SK-N-SH (cell line): ENCODE measurements around the gene TPD52L2. TPM values are rescaled to one million over a fixed set of nuclear protein-coding genes. Genes with fewer than 3 reads are reported as not detected.

ENCODE experiments used
- CTCF ChIA-PET: fragments of 300-600, 350-600 bp; formaldehyde crosslinking; extraction: SDS; loops from one replicate; lab custom pipeline; 2021; lab: Yijun Ruan, JAX
- POLR2A ChIA-PET: fragments of 350-600 bp; sonication (Branson Sonifier 250); formaldehyde crosslinking; extraction: SDS; loops from one replicate; lab custom pipeline; 2020; ENCODE audit warnings: antibody characterized with exemption, inconsistent platforms; lab: Yijun Ruan, JAX
- DNase-seq: peaks from one replicate; pipeline ENCODE4 v3.0.0; 2012
- H2AFZ ChIP-seq: fragments of 200-600 bp; sonication (generic); 2 replicates; pipeline ENCODE4 v1.8.1; 2016; ENCODE audit warnings: antibody characterized with exemption, mild to moderate bottlenecking, low read depth
- H3F3A ChIP-seq: fragments of 200-600 bp; sonication (generic); replicated peaks from 2 replicates; pipeline ENCODE3; 2016; ENCODE audit warnings: antibody characterized with exemption, mild to moderate bottlenecking; ENCODE audit not compliant: insufficient read depth
- H3K27ac ChIP-seq, 2 experiments: fragments of 200-500 bp in 1 of 2; fragments of 200-600 bp in 1 of 2; sonication (Bioruptor generic) in 1 of 2; sonication (generic), shearing (Covaris generic) in 1 of 2; 2 replicates each; pipeline versions ENCODE4 v1.5.1 to v1.6.1; 2014 to 2016; ENCODE audit warnings: low read depth in 2 of 2, inconsistent platforms in 1 of 2, low read length in 1 of 2, mild to moderate bottlenecking in 1 of 2, mixed read lengths in 1 of 2
- H3K27me3 ChIP-seq: fragments of 200-600 bp; sonication (generic), shearing (Covaris generic); 2 replicates; pipeline ENCODE4 v1.6.1; 2016; ENCODE audit warnings: mixed run types; ENCODE audit not compliant: insufficient read depth
- H3K36me3 ChIP-seq, 2 experiments: fragments of 200-500 bp in 1 of 2; fragments of 200-600 bp in 1 of 2; sonication (Bioruptor generic) in 1 of 2; sonication (generic) in 1 of 2; replicated peaks in 1 of 2; 2 replicates each; pipeline versions ENCODE3 to v1.5.1; 2014 to 2016; ENCODE audit warnings: low read length in 1 of 2, mild to moderate bottlenecking in 1 of 2; ENCODE audit not compliant: insufficient read depth in 2 of 2, control insufficient read depth in 1 of 2
- H3K4me1 ChIP-seq, 2 experiments: fragments of 200-500 bp in 1 of 2; fragments of 200-600 bp in 1 of 2; sonication (Bioruptor generic) in 1 of 2; sonication (generic), shearing (Covaris generic) in 1 of 2; 2 replicates each; pipeline versions ENCODE4 v1.5.1 to v1.6.1; 2014 to 2016; ENCODE audit warnings: low read depth in 1 of 2, low read length in 1 of 2, mixed run types in 1 of 2; ENCODE audit not compliant: insufficient read depth in 2 of 2, control insufficient read depth in 1 of 2
- H3K4me2 ChIP-seq: fragments of 200-600 bp; sonication (generic), shearing (Covaris generic); 2 replicates; pipeline ENCODE4 v1.6.1; 2017; ENCODE audit warnings: mixed run types
- H3K4me3 ChIP-seq, 2 experiments: fragments of 200-500 bp in 1 of 2; fragments of 200-600 bp in 1 of 2; sonication (Bioruptor generic) in 1 of 2; sonication (generic), shearing (Covaris generic) in 1 of 2; 2 replicates each; pipeline versions ENCODE4 v1.5.1 to v1.8.1; 2014 to 2016; ENCODE audit warnings: low read depth in 2 of 2, inconsistent platforms in 1 of 2, low read length in 1 of 2, mild to moderate bottlenecking in 1 of 2, mixed read lengths in 1 of 2, moderate library complexity in 1 of 2
- H3K79me2 ChIP-seq: fragments of 200-600 bp; sonication (generic); 2 replicates; pipeline ENCODE4 v1.8.1; 2017; ENCODE audit warnings: mild to moderate bottlenecking; ENCODE audit not compliant: insufficient read depth
- H3K9ac ChIP-seq: fragments of 200-600 bp; sonication (generic); 2 replicates; pipeline ENCODE4 v1.6.1; 2017; ENCODE audit warnings: mixed run types
- H3K9me2 ChIP-seq: fragments of 200-600 bp; sonication (generic); 2 replicates; pipeline ENCODE4 v1.6.1; 2017; ENCODE audit warnings: mixed run types
- H3K9me3 ChIP-seq: fragments of 200-600 bp; sonication (generic); 2 replicates; pipeline ENCODE4 v1.6.1; 2017; ENCODE audit warnings: mixed run types, mild to moderate bottlenecking, moderate library complexity
- H4K20me1 ChIP-seq: fragments of 200-600 bp; sonication (generic); 2 replicates; pipeline ENCODE4 v1.6.1; 2017; ENCODE audit warnings: mild to moderate bottlenecking, mixed run types; ENCODE audit not compliant: insufficient read depth
- CHD2 ChIP-seq: fragments of 150-350 bp; IDR thresholded peaks from 2 replicates; pipeline ENCODE4 v1.6.1; 2018; ENCODE audit warnings: low read length; ENCODE audit not compliant: partially characterized antibody
- ELF1 ChIP-seq: IDR thresholded peaks from 2 replicates; pipeline ENCODE4 v1.4.0; 2012
- FOSL2 ChIP-seq: IDR thresholded peaks from 2 replicates; pipeline ENCODE4 v1.4.0; 2012; ENCODE audit warnings: low read depth, mild to moderate bottlenecking, moderate library complexity, borderline replicate concordance
- FOXJ3 ChIP-seq: sonication (generic); formaldehyde crosslinking; IDR thresholded peaks from 2 replicates; pipeline ENCODE4 v1.5.1; 2020; ENCODE audit warnings: mild to moderate bottlenecking, missing genetic modification reagents
- FOXM1 ChIP-seq: IDR thresholded peaks from 2 replicates; pipeline ENCODE4 v1.4.0; 2012; ENCODE audit warnings: low read depth, mild to moderate bottlenecking
- IRF3 ChIP-seq: fragments of 150-350 bp; IDR thresholded peaks from 2 replicates; pipeline ENCODE4 v1.6.1; 2016; ENCODE audit warnings: mild to moderate bottlenecking, low read depth, low read length
- MAX ChIP-seq: IDR thresholded peaks from 2 replicates; pipeline ENCODE4 v1.4.0; 2012; ENCODE audit warnings: low read depth
- MEF2A ChIP-seq: IDR thresholded peaks from 2 replicates; pipeline ENCODE4 v1.4.0; 2012; ENCODE audit warnings: low read depth, borderline replicate concordance
- NFIC ChIP-seq: IDR thresholded peaks from 2 replicates; pipeline ENCODE4 v1.4.0; 2012; ENCODE audit warnings: borderline replicate concordance
- RAD21 ChIP-seq: IDR thresholded peaks from 2 replicates; pipeline ENCODE4 v1.6.1; 2012; ENCODE audit warnings: mild to moderate bottlenecking, low read length
- RFX5 ChIP-seq: IDR thresholded peaks from 2 replicates; pipeline ENCODE4 v1.6.1; 2012; ENCODE audit warnings: mild to moderate bottlenecking, improper control_type of control experiment, low read length
- SMC3 ChIP-seq: IDR thresholded peaks from 2 replicates; pipeline ENCODE4 v1.6.1; 2012; ENCODE audit warnings: low read depth, low read length, improper control_type of control experiment
- TAF1 ChIP-seq: IDR thresholded peaks from 2 replicates; pipeline ENCODE4 v1.6.1; 2012; ENCODE audit warnings: low read depth, mild to moderate bottlenecking, low read length, moderate library complexity, borderline replicate concordance
- TEAD4 ChIP-seq: IDR thresholded peaks from 2 replicates; pipeline ENCODE4 v1.4.0; 2012; ENCODE audit warnings: mild to moderate bottlenecking, borderline replicate concordance; ENCODE audit not compliant: insufficient read depth
- USF1 ChIP-seq: IDR thresholded peaks from 2 replicates; pipeline ENCODE4 v1.4.0; 2012; ENCODE audit warnings: low read depth, borderline replicate concordance
- YY1 ChIP-seq: IDR thresholded peaks from 2 replicates; pipeline ENCODE4 v1.4.0; 2012; ENCODE audit warnings: low read depth, mild to moderate bottlenecking
- WGBS: methylation state at CpG from one replicate; pipeline ENCODE4 v1.1.6; 2017; ENCODE audit warnings: low lambda C conversion rate; 5-methylcytosine and 5-hydroxymethylcytosine counted together
- polyA plus RNA-seq, 3 experiments: library from polyadenylated mRNA; depleted of rRNA; stranded (reverse); fragments of >200 nt; gene quantifications; 2 replicates each; pipeline ENCODE4 v1.2.3, GENCODE V29; 2012
- TF ChIP-seq, protein P1 (sequence below): IDR thresholded peaks from 2 replicates; pipeline ENCODE4 v1.4.0; 2012; ENCODE audit warnings: low read depth, borderline replicate concordance
- TF ChIP-seq, protein P2 (sequence below): fragments of 150-350 bp; IDR thresholded peaks from 2 replicates; pipeline ENCODE4 v1.6.1; 2017; ENCODE audit warnings: antibody characterized with exemption, low read length, low read depth, borderline replicate concordance

Gene TPD52L2
- polyA plus RNA-seq, 1 of the 3 experiments (the other 2 are of a cell fraction), result 137 TPM

GRCh38 chr20:63837479-63837878, 27.6 kb upstream of the TPD52L2 start:
- ChIA-PET CTCF (no interaction called here), POLR2A (no interaction called here)
- Histone ChIP-seq H3K9me2 (no peaks in the 10 kb centered on the region), H3K4me3 (no peak overlapping the region), H4K20me1 (no peaks in the 10 kb centered on the region), H3K4me2 (no peak overlapping the region), H3K4me1 (peaks cover 5 to 19% of the 10 kb centered on the region in 2 experiments; a peak in 2 of 4 replicates), H3K79me2 (no peaks in the 10 kb centered on the region), H3K27ac (no peak overlapping the region), H3K9ac (no peak overlapping the region), H3K27me3 (no peaks in the 10 kb centered on the region), H2AFZ (no peak overlapping the region), H3K36me3 (no peaks in the 10 kb centered on the region), H3K9me3 (no peaks in the 10 kb centered on the region), H3F3A (no peaks in the 10 kb centered on the region)
- WGBS, result 71% methylated on average over 8 of the region's 8 CpGs
- no peak for DNase-seq
- TF ChIP-seq MAX, result no peak
- no peak for TF ChIP-seq FOSL2
- no peak for TF ChIP-seq USF1
- no peak for TF ChIP-seq RAD21
- TF ChIP-seq ELF1, result no peak
- no peak for TF ChIP-seq CHD2
- TF ChIP-seq NFIC, result no peak
- no peak for TF ChIP-seq YY1
- no peak for TF ChIP-seq MEF2A
- TF ChIP-seq, protein P1, sequence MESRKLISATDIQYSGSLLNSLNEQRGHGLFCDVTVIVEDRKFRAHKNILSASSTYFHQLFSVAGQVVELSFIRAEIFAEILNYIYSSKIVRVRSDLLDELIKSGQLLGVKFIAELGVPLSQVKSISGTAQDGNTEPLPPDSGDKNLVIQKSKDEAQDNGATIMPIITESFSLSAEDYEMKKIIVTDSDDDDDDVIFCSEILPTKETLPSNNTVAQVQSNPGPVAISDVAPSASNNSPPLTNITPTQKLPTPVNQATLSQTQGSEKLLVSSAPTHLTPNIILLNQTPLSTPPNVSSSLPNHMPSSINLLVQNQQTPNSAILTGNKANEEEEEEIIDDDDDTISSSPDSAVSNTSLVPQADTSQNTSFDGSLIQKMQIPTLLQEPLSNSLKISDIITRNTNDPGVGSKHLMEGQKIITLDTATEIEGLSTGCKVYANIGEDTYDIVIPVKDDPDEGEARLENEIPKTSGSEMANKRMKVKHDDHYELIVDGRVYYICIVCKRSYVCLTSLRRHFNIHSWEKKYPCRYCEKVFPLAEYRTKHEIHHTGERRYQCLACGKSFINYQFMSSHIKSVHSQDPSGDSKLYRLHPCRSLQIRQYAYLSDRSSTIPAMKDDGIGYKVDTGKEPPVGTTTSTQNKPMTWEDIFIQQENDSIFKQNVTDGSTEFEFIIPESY, result no peak
- TF ChIP-seq FOXJ3 (CRISPR knock-in tag), result no peak

- H3K9me2 ChIP-seq, result no peaks in the 10 kb centered on the region
- no peak overlapping the region for H3K9ac ChIP-seq
- no peaks in the 10 kb centered on the region for H3K27me3 ChIP-seq
- H3K27ac ChIP-seq, result no peak overlapping the region
- TF ChIP-seq RFX5 (no peak), MEF2A (no peak), TEAD4 (no peak), SMC3 (no peak), NFIC (no peak), ELF1 (no peak), TAF1 (no peak), USF1 (no peak), FOSL2 (no peak), FOXM1 (no peak), IRF3 (no peak)
- TF ChIP-seq, protein P2, sequence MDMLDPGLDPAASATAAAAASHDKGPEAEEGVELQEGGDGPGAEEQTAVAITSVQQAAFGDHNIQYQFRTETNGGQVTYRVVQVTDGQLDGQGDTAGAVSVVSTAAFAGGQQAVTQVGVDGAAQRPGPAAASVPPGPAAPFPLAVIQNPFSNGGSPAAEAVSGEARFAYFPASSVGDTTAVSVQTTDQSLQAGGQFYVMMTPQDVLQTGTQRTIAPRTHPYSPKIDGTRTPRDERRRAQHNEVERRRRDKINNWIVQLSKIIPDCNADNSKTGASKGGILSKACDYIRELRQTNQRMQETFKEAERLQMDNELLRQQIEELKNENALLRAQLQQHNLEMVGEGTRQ, result no peak
- H3K4me3 ChIP-seq, result no peak overlapping the region
- H2AFZ ChIP-seq, result no peak overlapping the region
- peaks cover under 1 to 10% of the 10 kb centered on the region in 2 experiments; a peak in 1 of 4 replicates for H3K4me1 ChIP-seq
- H3K36me3 ChIP-seq, result no peaks in the 10 kb centered on the region
- H3K9me3 ChIP-seq, result no peaks in the 10 kb centered on the region
- no peaks in the 10 kb centered on the region for H4K20me1 ChIP-seq
- CTCF ChIA-PET, result no interaction called here
- 68% methylated on average over 2 of the region's 13 CpGs for WGBS
- no peaks in the 10 kb centered on the region for H3F3A ChIP-seq
- H3K79me2 ChIP-seq, result no peaks in the 10 kb centered on the region
- H3K4me2 ChIP-seq, result no peak overlapping the region
- POLR2A ChIA-PET, result no interaction called here
- DNase-seq, result no peak
These were observed 25.4 kb upstream of the TPD52L2 start for GRCh38 chr20:63839620-63840019.
